Measurements from ENCODE around the gene CCRL2.

DNA sequence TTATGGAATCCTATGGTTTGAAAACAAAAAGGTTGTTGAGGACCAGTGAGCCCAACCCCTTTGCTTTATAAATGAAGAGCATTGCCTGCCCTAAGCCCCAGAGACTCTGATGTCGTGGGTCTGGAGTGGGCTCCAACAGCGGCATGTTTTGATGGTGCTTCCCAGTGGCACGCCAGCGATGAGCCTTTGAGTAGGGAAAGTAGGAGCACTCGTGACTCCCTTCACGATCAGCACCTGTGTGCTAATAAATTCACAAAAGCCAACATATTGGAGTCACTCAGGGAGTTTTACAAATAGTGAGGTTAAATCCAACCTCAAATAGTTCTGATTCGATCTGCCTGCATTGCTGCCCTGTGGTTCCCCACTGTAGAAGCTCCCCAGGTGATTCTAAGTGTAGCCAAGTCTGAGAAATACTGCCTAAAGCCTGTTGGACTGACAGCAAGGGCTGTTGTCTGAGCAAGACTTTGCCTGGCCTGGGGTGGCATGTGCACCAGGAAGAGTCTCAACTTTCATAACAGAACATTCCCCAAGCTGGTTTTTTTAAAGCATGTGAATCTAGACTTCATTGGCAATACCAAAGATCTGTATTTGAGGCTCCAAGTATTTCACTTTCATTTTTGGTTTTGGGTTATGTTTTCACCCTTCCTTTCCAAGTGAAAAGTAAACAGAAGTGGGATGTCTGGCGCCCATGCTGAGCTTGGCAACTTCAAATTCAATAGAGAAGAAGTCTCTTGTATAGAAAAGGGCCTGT, 26.4 kb upstream of the CCRL2 start:
- TF ChIP-seq SUZ12 (IDR thresholded peaks at IDR 0.05; ENCODE audit: extremely low read depth, insufficient read depth, insufficient read length) (no peak), ZNF274 (IDR thresholded peaks at IDR 0.05; ENCODE audit: low read depth, low read length) (no peak), YY1 (IDR thresholded peaks at IDR 0.05; ENCODE audit: insufficient read depth, insufficient read length) (no peak)

All from NT2/D1 (cell line).